Stomach (tissue), 9 donors: ENCODE data around the gene JUN. TPM values are rescaled to one million over a fixed set of nuclear protein-coding genes. Genes with fewer than 3 reads are reported as not detected.

Experiments
- DNase-seq, 2 donors: peaks; one replicate each; pipeline versions ENCODE4 v3.0.0 to v3.0.0-alpha.2; 2013 to 2019
- H3K27ac ChIP-seq, 5 donors: fragments of 200-600 bp in 4 of 5; sonication (generic) in 4 of 5; one replicate each; pipeline ENCODE4 v1.5.1; 2013 to 2019; ENCODE audit warnings: mild to moderate bottlenecking in 1 of 5, moderate library complexity in 1 of 5
- H3K27me3 ChIP-seq, 3 donors: fragments of 200-600 bp; sonication (generic); one replicate each; pipeline ENCODE4 v1.5.1; 2017 to 2019; ENCODE audit warnings: mixed run types in 1 of 3
- H3K36me3 ChIP-seq, 4 donors: fragments of 200-600 bp; sonication (generic); 1 replicate in 3 of 4; 2 replicates in 1 of 4; pipeline ENCODE4 v1.5.1; 2016 to 2019
- H3K4me1 ChIP-seq, 4 donors: fragments of 200-600 bp; sonication (generic); one replicate each; pipeline ENCODE4 v1.5.1; 2016 to 2019
- H3K4me3 ChIP-seq, 4 donors: fragments of 200-600 bp; sonication (generic) in 3 of 4; one replicate each; pipeline ENCODE4 v1.5.1; 2016 to 2019; ENCODE audit warnings: mild to moderate bottlenecking in 1 of 4
- H3K9me3 ChIP-seq, 4 donors: fragments of 200-600 bp; sonication (generic); one replicate each; pipeline ENCODE4 v1.5.1; 2016 to 2019
- CTCF ChIP-seq, 7 experiments: fragments of 450-650 bp in 4 of 7; fragments of 200-600 bp in 3 of 7; sonication (generic) in 3 of 7; IDR thresholded peaks; one replicate each; pipeline ENCODE4 v1.5.1; 2016 to 2019; ENCODE audit warnings: antibody characterized with exemption in 7 of 7, control low read depth in 2 of 7, mild to moderate bottlenecking in 1 of 7
- EP300 ChIP-seq: sonication (generic); formaldehyde crosslinking; IDR thresholded peaks from one replicate; pipeline ENCODE4 v1.6.1; 2017; ENCODE audit warnings: antibody characterized with exemption
- POLR2A ChIP-seq, 4 donors: fragments of 450-650 bp; IDR thresholded peaks; one replicate each; pipeline ENCODE4 v1.6.1; 2016; ENCODE audit warnings: antibody characterized with exemption in 4 of 4, control low read depth in 2 of 4, mild to moderate bottlenecking in 1 of 4, moderate library complexity in 1 of 4
- POLR2AphosphoS5 ChIP-seq, 3 donors: sonication (generic); formaldehyde crosslinking; IDR thresholded peaks; one replicate each; pipeline ENCODE4 v1.6.1; 2016; ENCODE audit warnings: antibody characterized with exemption in 3 of 3
- WGBS, 5 donors: extraction: QIAGEN DNeasy Blood & Tissue Kit in 3 of 5; methylation state at CpG; one replicate each; pipeline versions ENCODE4 v1.1.5 to v1.1.7; 2013 to 2018; 5-methylcytosine and 5-hydroxymethylcytosine counted together
- intact Hi-C: fragments of 100-400 bp; cut with DNase I; formaldehyde crosslinking; loops from one replicate; pipeline ENCODE4 v1.15.1; 2023; ENCODE audit warnings: low total_unique reads
- polyA plus RNA-seq, 3 donors: library from polyadenylated mRNA; stranded (reverse); fragments of 200-250 nt; gene quantifications; one replicate each; pipeline ENCODE4 v1.2.3, GENCODE V29; 2013
- total RNA-seq, 5 donors: library from RNA; depleted of rRNA; stranded (reverse); fragments of >200 nt; gene quantifications; one replicate each; pipeline versions ENCODE4 v1.1.0 to v1.2.3, GENCODE V29; 2014 to 2016
- donor health status: healthy with polysubstance abuse.
- donor health status: Bipolar disorder and iron deficiency.
- donor health status: healthy.

The JUN gene
- total and polyA plus RNA-seq, 8 donors: 64.9 to 382 (median 170) TPM

DNA sequence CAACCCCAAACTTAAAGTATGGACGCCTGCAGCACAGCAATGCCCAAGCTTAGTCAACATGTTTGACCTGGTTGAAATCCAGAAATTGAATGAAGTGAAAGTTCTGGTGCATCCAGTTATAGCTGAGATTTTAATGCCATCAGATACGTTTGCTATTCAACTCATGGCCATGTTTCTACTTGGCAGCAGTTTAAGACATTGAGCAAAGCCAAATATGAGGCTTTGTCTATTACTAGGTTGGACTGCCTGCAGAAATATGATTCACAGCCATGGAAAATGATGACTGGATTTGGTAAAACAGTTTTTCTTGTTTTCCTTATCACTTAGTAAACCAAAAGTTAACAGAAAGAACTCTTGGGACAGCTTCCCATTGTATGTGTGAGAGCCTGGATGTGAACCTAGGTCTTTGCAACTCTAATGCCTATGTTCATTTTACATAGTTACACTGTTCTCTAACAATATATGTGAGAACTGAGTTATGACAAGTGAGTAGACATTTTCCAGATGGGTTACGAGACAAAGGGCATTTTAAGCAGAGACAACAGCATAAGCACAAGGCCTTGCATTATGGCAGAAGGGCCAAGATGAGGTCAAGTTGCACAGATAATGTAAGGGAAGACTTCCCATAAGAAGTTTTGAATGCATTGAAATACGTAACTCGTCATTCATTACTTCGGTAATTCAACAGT is 51.6 kb downstream of the JUN start:
- TF ChIP-seq POLR2AphosphoS5 (IDR thresholded peaks at IDR 0.05): no peak
- no peak for TF ChIP-seq EP300
- no peak for TF ChIP-seq CTCF (IDR thresholded peaks at IDR 0.05)
- TF ChIP-seq POLR2A (IDR thresholded peaks at IDR 0.05): no peak
- no peaks in the 10 kb centered on the region for H3K9me3 ChIP-seq
- DNase-seq: no peak
- H3K27ac ChIP-seq: no peak overlapping the region
- no peaks in the 10 kb centered on the region for H3K4me1 ChIP-seq
- intact Hi-C loops: no loop called here
- WGBS, 5 donors: 76 to 81% (median 79%) methylated on average over 6 of the region's 6 CpGs
- H3K36me3 ChIP-seq: no peaks in the 10 kb centered on the region
- no peak overlapping the region for H3K4me3 ChIP-seq
- no peaks in the 10 kb centered on the region for H3K27me3 ChIP-seq

Other genes starting within 250 kb of the JUN start
- gene OMA1, start 237.3 kb downstream of the JUN start, total RNA-seq: 10 to 100 TPM in 4 of 5 donors, 1 to 10 TPM in 1; 5.8 to 55.8 (median 30.4) TPM
- 10 to 100 TPM in 2 of 3 donors, 1 to 10 TPM in 1; 8.9 to 16.4 (median 11.1) TPM for gene OMA1, start 237.3 kb downstream of the JUN start, polyA plus RNA-seq
- 10 to 100 TPM in 3 of 5 donors, not detected in 2; 12.1 to 41.1 (median 33.6) TPM for gene TACSTD2, start 206.8 kb downstream of the JUN start, total RNA-seq
- 100 to 1,000 TPM in 1 of 3 donors, 10 to 100 TPM in 1, 1 to 10 TPM in 1; 5.2 to 369 (median 36.7) TPM for gene TACSTD2, start 206.8 kb downstream of the JUN start, polyA plus RNA-seq
- 100 to 1,000 TPM in 1 of 5 donors, 10 to 100 TPM in 4; 17.4 to 126 (median 36.2) TPM for gene MYSM1, start 84.0 kb downstream of the JUN start, total RNA-seq
- gene MYSM1, start 84.0 kb downstream of the JUN start, polyA plus RNA-seq: 1 to 10 TPM; 2.5 to 8.5 (median 3.4) TPM